Endodermal cell (in vitro differentiated cells): ENCODE data around the gene PTPRT. TPM values are rescaled to one million over a fixed set of nuclear protein-coding genes. Genes with fewer than 3 reads are reported as not detected.

ENCODE experiments used
- DNase-seq: peaks from one replicate; pipeline ENCODE4 v3.0.0-alpha.2; 2017
- H3K27ac ChIP-seq: 2 replicates; pipeline ENCODE4 v1.5.1; 2013; ENCODE audit warnings: mild to moderate bottlenecking, low read depth, low read length, moderate library complexity
- H3K27me3 ChIP-seq: 2 replicates; pipeline ENCODE4 v1.6.1; 2013; ENCODE audit warnings: mild to moderate bottlenecking, low read length, moderate library complexity; ENCODE audit not compliant: insufficient read depth, control insufficient read depth, poor library complexity, severe bottlenecking
- H3K36me3 ChIP-seq: 2 replicates; pipeline ENCODE4 v1.7.0; 2013; ENCODE audit warnings: mild to moderate bottlenecking, low read length, moderate library complexity; ENCODE audit not compliant: control insufficient read depth, insufficient read depth
- H3K4me1 ChIP-seq: one replicate; pipeline ENCODE4 v1.7.0; 2013; ENCODE audit warnings: low read length; ENCODE audit not compliant: control insufficient read depth, insufficient read depth
- H3K4me3 ChIP-seq: 2 replicates; pipeline ENCODE4 v1.5.1; 2013; ENCODE audit warnings: mild to moderate bottlenecking, low read length, moderate library complexity
- H3K9ac ChIP-seq: 2 replicates; pipeline ENCODE4 v1.6.1; 2013; ENCODE audit warnings: mild to moderate bottlenecking, low read length, moderate library complexity; ENCODE audit not compliant: poor library complexity, severe bottlenecking; ENCODE audit errors: extremely low read depth
- H3K9me3 ChIP-seq: 2 replicates; pipeline ENCODE4 v1.6.1; 2013; ENCODE audit warnings: mild to moderate bottlenecking, low read length, moderate library complexity; ENCODE audit not compliant: control insufficient read depth
- H3K27ac Mint-ChIP-seq: 2 replicates; pipeline ENCODE4 v1.8.0; 2020; ENCODE audit warnings: mixed read lengths
- H3K27me3 Mint-ChIP-seq: 2 replicates; pipeline ENCODE4 v1.8.0; 2021; ENCODE audit warnings: mild to moderate bottlenecking, mixed read lengths; ENCODE audit not compliant: insufficient read depth
- H3K36me3 Mint-ChIP-seq: 2 replicates; pipeline ENCODE4 v1.8.0; 2020; ENCODE audit warnings: low read depth, mixed read lengths
- H3K4me1 Mint-ChIP-seq: 2 replicates; pipeline ENCODE4 v1.8.0; 2020; ENCODE audit warnings: mixed read lengths
- H3K4me3 Mint-ChIP-seq: 2 replicates; pipeline ENCODE4 v1.8.0; 2020; ENCODE audit warnings: mild to moderate bottlenecking, moderate library complexity, mixed read lengths
- H3K9me3 Mint-ChIP-seq: 2 replicates; pipeline ENCODE4 v1.8.0; 2020; ENCODE audit warnings: mild to moderate bottlenecking, mixed read lengths
- CTCF ChIP-seq: fragments of 200-600 bp; sonication (generic); conservative IDR thresholded peaks from 2 replicates; pipeline ENCODE4 v1.5.0; 2021; ENCODE audit warnings: antibody characterized with exemption, mild to moderate bottlenecking
- WGBS, 2 experiments: methylation state at CpG; one replicate each; pipeline versions ENCODE4 v1.1.5 to v1.1.7; 2013; ENCODE audit warnings: missing lambda C conversion rate in 2 of 2, mixed read lengths in 1 of 2; ENCODE audit not compliant: insufficient coverage in 1 of 2, insufficient read length in 1 of 2; 5-methylcytosine and 5-hydroxymethylcytosine counted together
- total RNA-seq, 2 donors: library from RNA; stranded (reverse); fragmentation: NEBNext Ultra II Directional in 1 of 2; extraction: Animal tissue kit (Norgen Biotek cat#: 25700) in 1 of 2; gene quantifications; 2 replicates in 1 of 2; 3 replicates in 1 of 2; pipeline ENCODE4 v1.2.1, GENCODE V29; 2021

PTPRT gene
- total RNA-seq, 2 donors from 2014 or later = 2.3 to 2.7 TPM

GRCh38 chr20:42183147-42183546, 1006.6 kb downstream of the PTPRT start:
- H3K36me3 Mint-ChIP-seq = no peaks in the 10 kb centered on the region
- H3K27ac ChIP-seq = no peak overlapping the region
- no peaks in the 10 kb centered on the region for H3K4me1 Mint-ChIP-seq

GRCh38 chr20:42181064-42181463, 1008.6 kb downstream of the PTPRT start:
- TF ChIP-seq CTCF = peak; percentile 63
- Mint-ChIP-seq H3K4me1 (no peaks in the 10 kb centered on the region), H3K36me3 (no peaks in the 10 kb centered on the region), H3K9me3 (no peaks in the 10 kb centered on the region), H3K27ac (no peak overlapping the region), H3K27me3 (peaks cover 46% of the 10 kb centered on the region), H3K4me3 (no peak overlapping the region)
- Histone ChIP-seq H3K27ac (no peak overlapping the region), H3K4me3 (no peak overlapping the region), H3K9me3 (peaks cover 4% of the 10 kb centered on the region), H3K27me3 (peaks cover 17% of the 10 kb centered on the region), H3K9ac (no peak overlapping the region), H3K36me3 (no peaks in the 10 kb centered on the region), H3K4me1 (no peaks in the 10 kb centered on the region)
- no peak for DNase-seq

More at GRCh38 chr20:42183147-42183546, 1006.6 kb downstream of the PTPRT start:
- no peaks in the 10 kb centered on the region for H3K4me1 ChIP-seq
- H3K27me3 Mint-ChIP-seq = peaks cover 58% of the 10 kb centered on the region
- no peak overlapping the region for H3K27ac Mint-ChIP-seq
- TF ChIP-seq CTCF = no peak
- no peaks in the 10 kb centered on the region for H3K9me3 ChIP-seq
- no peak overlapping the region for H3K4me3 Mint-ChIP-seq
- no peak overlapping the region for H3K9ac ChIP-seq
- peaks cover 17% of the 10 kb centered on the region for H3K27me3 ChIP-seq
- DNase-seq = no peak
- no peak overlapping the region for H3K4me3 ChIP-seq
- no peaks in the 10 kb centered on the region for H3K36me3 ChIP-seq
- no peaks in the 10 kb centered on the region for H3K9me3 Mint-ChIP-seq
- 67 to 71% methylated on average over 1 to 4 of the region's 4 CpGs for WGBS, 2 experiments

- TF ChIP-seq CTCF = no peak
- no peak overlapping the region for H3K27ac Mint-ChIP-seq
These were observed 1009.9 kb downstream of the PTPRT start for GRCh38 chr20:42179768-42180167.

More at GRCh38 chr20:42179768-42180167, 1009.9 kb downstream of the PTPRT start:
- Mint-ChIP-seq H3K36me3 (no peaks in the 10 kb centered on the region), H3K4me1 (no peaks in the 10 kb centered on the region), H3K27me3 (peaks cover 41% of the 10 kb centered on the region), H3K4me3 (no peak overlapping the region), H3K9me3 (no peaks in the 10 kb centered on the region)
- Histone ChIP-seq H3K4me3 (no peak overlapping the region), H3K36me3 (no peaks in the 10 kb centered on the region), H3K9me3 (peaks cover 4% of the 10 kb centered on the region), H3K27ac (no peak overlapping the region), H3K27me3 (peaks cover 19% of the 10 kb centered on the region), H3K4me1 (no peaks in the 10 kb centered on the region), H3K9ac (no peak overlapping the region)
- 42 to 67% methylated on average over 1 to 4 of the region's 4 CpGs for WGBS, 2 experiments
- peak; percentile 84 for DNase-seq
